HL-60/S4 treated with phorbol 12-myristate 13-acetate at 8.2 ng/mL for 4 days and 3 days (cell line): ENCODE results near the gene PLXNA4.

Experiments
- in situ Hi-C: fragments of 300-500 bp; cut with MboI; formaldehyde crosslinking; loops from 2 replicates; pipeline ENCODE4 v1.15.0; 2022; ENCODE audit warnings: low sequenced_read_pairs

Gene PLXNA4

GRCh38 chr7:132134814-132135445 is 441.3 kb downstream of the PLXNA4 start:
- in situ Hi-C loops, result no loop called here

GRCh38 chr7:132133501-132133900 is 442.8 kb downstream of the PLXNA4 start:
- in situ Hi-C loops, result no loop called here

GRCh38 chr7:132131196-132131595 is 445.1 kb downstream of the PLXNA4 start:
- in situ Hi-C loops, result no loop called here

GRCh38 chr7:132130497-132130896 is 445.8 kb downstream of the PLXNA4 start:
- in situ Hi-C loops, result no loop called here

- in situ Hi-C loops, result no loop called here
These were observed 450.2 kb downstream of the PLXNA4 start for GRCh38 chr7:132125872-132126595.

- in situ Hi-C loops, result no loop called here
These were observed 451.2 kb downstream of the PLXNA4 start for GRCh38 chr7:132125096-132125495.

- in situ Hi-C loops, result no loop called here
These were observed 451.7 kb downstream of the PLXNA4 start for GRCh38 chr7:132124575-132124974.

- in situ Hi-C loops, result no loop called here
These were observed 452.5 kb downstream of the PLXNA4 start for GRCh38 chr7:132123773-132124172.

- in situ Hi-C loops, result no loop called here
These were observed 453.4 kb downstream of the PLXNA4 start for GRCh38 chr7:132122901-132123300.

GRCh38 chr7:132121987-132122386 is 454.3 kb downstream of the PLXNA4 start:
- in situ Hi-C loops, result no loop called here

GRCh38 chr7:132118641-132119040 is 457.6 kb downstream of the PLXNA4 start:
- in situ Hi-C loops, result no loop called here

GRCh38 chr7:132117636-132118035 is 458.6 kb downstream of the PLXNA4 start:
- in situ Hi-C loops, result no loop called here

GRCh38 chr7:132117181-132117580 is 459.1 kb downstream of the PLXNA4 start:
- in situ Hi-C loops, result no loop called here

GRCh38 chr7:132116369-132116768 is 459.9 kb downstream of the PLXNA4 start:
- in situ Hi-C loops, result no loop called here

- in situ Hi-C loops, result no loop called here
These were observed 460.5 kb downstream of the PLXNA4 start for GRCh38 chr7:132115758-132116157.

- in situ Hi-C loops, result no loop called here
These were observed 461.2 kb downstream of the PLXNA4 start for GRCh38 chr7:132115028-132115427.

- in situ Hi-C loops, result no loop called here
These were observed 461.9 kb downstream of the PLXNA4 start for GRCh38 chr7:132114411-132114810.

GRCh38 chr7:132113536-132114371 is 462.5 kb downstream of the PLXNA4 start:
- in situ Hi-C loops, result no loop called here

- in situ Hi-C loops, result no loop called here
These were observed 463.6 kb downstream of the PLXNA4 start for GRCh38 chr7:132112657-132113056.

GRCh38 chr7:132112106-132112505 is 464.2 kb downstream of the PLXNA4 start:
- in situ Hi-C loops, result no loop called here

- in situ Hi-C loops, result no loop called here
These were observed 465.6 kb downstream of the PLXNA4 start for GRCh38 chr7:132110692-132111091.

- in situ Hi-C loops, result no loop called here
These were observed 466.5 kb downstream of the PLXNA4 start for GRCh38 chr7:132109769-132110168.
